Activated effector memory CD4-positive, alpha-beta T cell treated with anti-CD3 and anti-CD28 coated beads, Interleukin-2, amount 50 U/mL, for 16 hours (primary cell): ENCODE data around the gene WFDC11.
"Not testable (repeated sequence)": the region's sequence is repeated elsewhere in the genome, so short reads cannot be mapped to it uniquely, and the experiment has no call there.

Source experiments
- DNase-seq: peaks from one replicate; pipeline ENCODE4 v3.0.0-alpha.2; 2020

The WFDC11 gene

GRCh38 chr20:45670139-45670538, at the start of gene WFDC11:
TSS of gene WFDC11 (minus strand) at chr20:45670239. CDS start at chr20:45650600, 19,639 bp downstream.
- DNase-seq: no peak

GRCh38 chr20:45716141-45716688, 46.2 kb upstream of the WFDC11 start:
- not testable (repeated sequence) for DNase-seq

GRCh38 chr20:45704969-45705637, 35.1 kb upstream of the WFDC11 start, which contains the start of gene WFDC10B:
TSS of gene WFDC10B (minus strand) at chr20:45705019. CDS start at chr20:45685992, 19,027 bp downstream.
- no peak for DNase-seq

GRCh38 chr20:45701873-45702272, 31.8 kb upstream of the WFDC11 start, which contains the start of gene WFDC13:
TSS of gene WFDC13 (plus strand) at chr20:45702038. CDS start at chr20:45702124, 86 bp downstream.
- no peak for DNase-seq

- DNase-seq: no peak
These were observed 31.1 kb upstream of the WFDC11 start for GRCh38 chr20:45701104-45701503.

- DNase-seq: no peak
These were observed 25.5 kb upstream of the WFDC11 start for GRCh38 chr20:45695496-45695895.

GRCh38 chr20:45693346-45693745, 23.3 kb upstream of the WFDC11 start:
- DNase-seq: not testable (repeated sequence)

GRCh38 chr20:45685896-45686295, 15.9 kb upstream of the WFDC11 start:
- no peak for DNase-seq

- no peak for DNase-seq
These were observed 9.6 kb upstream of the WFDC11 start for GRCh38 chr20:45679650-45680049.

GRCh38 chr20:45672765-45673164, 2.7 kb upstream of the WFDC11 start:
- DNase-seq: no peak

- not testable (repeated sequence) for DNase-seq
These were observed 13.0 kb downstream of the WFDC11 start for GRCh38 chr20:45657038-45657437.

- DNase-seq: not testable (repeated sequence)
These were observed 18.3 kb downstream of the WFDC11 start for GRCh38 chr20:45651726-45652125.

GRCh38 chr20:45649312-45649863, 20.7 kb downstream of the WFDC11 start:
- DNase-seq: no peak

GRCh38 chr20:45647441-45648050, 22.5 kb downstream of the WFDC11 start:
- DNase-seq: no peak

- DNase-seq: no peak
These were observed 23.2 kb downstream of the WFDC11 start for GRCh38 chr20:45646875-45647274.

- DNase-seq: not testable (repeated sequence)
These were observed 24.2 kb downstream of the WFDC11 start for GRCh38 chr20:45645869-45646268.

- DNase-seq: not testable (repeated sequence)
These were observed 29.0 kb downstream of the WFDC11 start for GRCh38 chr20:45641076-45641475.

- no peak for DNase-seq
These were observed 30.4 kb downstream of the WFDC11 start for GRCh38 chr20:45639687-45640086.

- no peak for DNase-seq
These were observed 33.5 kb downstream of the WFDC11 start for GRCh38 chr20:45636513-45636912.

GRCh38 chr20:45631184-45631583, 38.9 kb downstream of the WFDC11 start, which contains the start of gene WFDC9:
TSS of gene WFDC9 (minus strand) at chr20:45631284. CDS start at chr20:45610181, 21,103 bp downstream.
- no peak for DNase-seq

GRCh38 chr20:45630371-45630770, 39.7 kb downstream of the WFDC11 start:
- no peak for DNase-seq

- peak; percentile 65 for DNase-seq
These were observed 40.4 kb downstream of the WFDC11 start, which contains the start of gene WFDC10A for GRCh38 chr20:45629496-45630100. TSS of gene WFDC10A (plus strand) at chr20:45629739. CDS start at chr20:45629814, 75 bp downstream.

GRCh38 chr20:45626540-45626939, 43.5 kb downstream of the WFDC11 start:
- no peak for DNase-seq
